HG02970 (cell line): Measurements from ENCODE around the gene DDR1.
A peak's percentile ranks its signal among the peaks of the same experiment; 100 is the strongest.
"Not testable (repeated sequence)": the region's sequence is repeated elsewhere in the genome, so short reads cannot be mapped to it uniquely, and the experiment has no call there.

Source experiments
- ATAC-seq: cut with Tn5 transposase; IDR thresholded peaks from one replicate; pipeline ENCODE4 v1.9.1; 2021; ENCODE audit warnings: mild to moderate bottlenecking, moderate library complexity, moderate number of reproducible peaks; ENCODE audit not compliant: unreplicated experiment, low FRiP score

The DDR1 gene

GRCh38 chr6:30891816-30892538 is 7.7 kb downstream of the DDR1 start:
- no peak for ATAC-seq

GRCh38 chr6:30893001-30893591 is 8.8 kb downstream of the DDR1 start:
- no peak for ATAC-seq

- no peak for ATAC-seq
These were observed 9.3 kb downstream of the DDR1 start for GRCh38 chr6:30893666-30894065.

GRCh38 chr6:30894381-30894780 is 10.1 kb downstream of the DDR1 start:
- no peak for ATAC-seq

GRCh38 chr6:30894935-30895334 is 10.6 kb downstream of the DDR1 start:
- no peak for ATAC-seq

GRCh38 chr6:30895343-30895742 is 11.0 kb downstream of the DDR1 start:
- no peak for ATAC-seq

- ATAC-seq = no peak
These were observed 12.2 kb downstream of the DDR1 start for GRCh38 chr6:30896541-30896940.

- ATAC-seq = no peak
These were observed 13.6 kb downstream of the DDR1 start for GRCh38 chr6:30897882-30898281.

- ATAC-seq = no peak
These were observed 14.5 kb downstream of the DDR1 start for GRCh38 chr6:30898750-30899360.

- no peak for ATAC-seq
These were observed 16.6 kb downstream of the DDR1 start for GRCh38 chr6:30900863-30901417.

GRCh38 chr6:30901436-30901835 is 17.1 kb downstream of the DDR1 start:
- no peak for ATAC-seq

GRCh38 chr6:30902196-30902595 is 17.9 kb downstream of the DDR1 start:
- not testable (repeated sequence) for ATAC-seq

- no peak for ATAC-seq
These were observed 18.4 kb downstream of the DDR1 start for GRCh38 chr6:30902709-30903108.

GRCh38 chr6:30903236-30903635 is 18.9 kb downstream of the DDR1 start:
- no peak for ATAC-seq

GRCh38 chr6:30907290-30907757 is 23.0 kb downstream of the DDR1 start:
- ATAC-seq = not testable (repeated sequence)

- peak; percentile 85 for ATAC-seq
These were observed 23.7 kb downstream of the DDR1 start, which contains the start of gene GTF2H4 for GRCh38 chr6:30907758-30908591. TSS of gene GTF2H4 (plus strand) at chr6:30908207.

- no peak for ATAC-seq
These were observed 24.4 kb downstream of the DDR1 start for GRCh38 chr6:30908700-30909099.

GRCh38 chr6:30910473-30910872 is 26.2 kb downstream of the DDR1 start:
- ATAC-seq = not testable (repeated sequence)

GRCh38 chr6:30912746-30913520 is 28.6 kb downstream of the DDR1 start:
- ATAC-seq = no peak

- peak; percentile 8 for ATAC-seq
These were observed 29.4 kb downstream of the DDR1 start for GRCh38 chr6:30913721-30914075.
